ENCODE measurements around the gene DLK2. TPM values are rescaled to one million over a fixed set of nuclear protein-coding genes. Genes with fewer than 3 reads are reported as not detected.

DLK2 gene
- total and polyA plus RNA-seq, 2 donors (not counting 3 experiments of a cell fraction or from before 2014, with no cell fraction given), result 0.36 TPM; not detected in 1

DNA sequence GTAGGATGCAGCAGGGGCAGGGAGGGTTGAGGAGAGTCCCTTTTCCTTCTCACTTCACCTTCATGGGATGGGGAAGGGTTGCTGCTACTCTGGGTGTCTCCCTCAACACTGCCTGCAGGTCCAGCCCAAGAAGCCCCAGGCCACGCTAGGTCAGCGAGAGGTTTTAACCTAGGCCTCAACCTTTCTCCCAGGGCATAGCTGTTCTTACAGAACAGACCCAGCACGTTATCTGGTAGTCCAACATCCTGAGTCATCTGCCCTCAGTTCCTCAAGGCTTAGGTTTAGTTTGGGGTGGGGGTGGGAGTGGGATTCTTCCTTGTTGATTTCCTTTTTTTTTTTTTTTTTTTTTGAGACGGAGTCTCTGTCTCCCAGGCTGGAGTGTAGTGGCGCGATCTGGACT lies 39.0 kb upstream of the DLK2 start:
- ChIA-PET CTCF (interaction anchor here (0.6 to 19.0 kb wide), 4 partner anchors 13 to 265 kb away, joined by 3 to 289 read pairs (median 30); partner anchors contain the start of genes DLK2 and DNPH1), POLR2A (no interaction called here)
- Histone ChIP-seq H3K9me3 (replicated peaks; ENCODE audit: control insufficient read depth, insufficient read depth, low read length) (no peaks in the 10 kb centered on the region), H3K9me1 (replicated peaks; ENCODE audit: control insufficient read depth, extremely low read depth, insufficient read depth, low read length) (no peaks in the 10 kb centered on the region), H3K27me3 (ENCODE audit: control insufficient read depth in 2 of 2, insufficient read depth in 2 of 2, low read length in 2 of 2) (no peaks in the 10 kb centered on the region), H2AFZ (ENCODE audit: low read depth, low read length) (no peak overlapping the region), H3K4me1 (ENCODE audit: control insufficient read depth, extremely low read depth, insufficient read depth, low read length) (peaks cover 19% of the 10 kb centered on the region), H3K36me3 (ENCODE audit: control insufficient read depth in 2 of 2, extremely low read depth in 1 of 2, insufficient read depth in 2 of 2, low read length in 2 of 2) (no peaks in the 10 kb centered on the region), H3K4me3 (replicated peaks in 1 of 3; ENCODE audit: insufficient read depth in 1 of 3, low read depth in 1 of 3, low read length in 3 of 3) (no peak overlapping the region), H3K9ac (replicated peaks; ENCODE audit: extremely low read depth, insufficient read depth, low read length) (no peak overlapping the region), H3K27ac (ENCODE audit: insufficient read depth, low read depth, low read length) (no peak overlapping the region), H3K79me2 (ENCODE audit: control insufficient read depth, insufficient read depth, low read length) (no peaks in the 10 kb centered on the region), H3K4me2 (ENCODE audit: insufficient read depth, low read length) (no peak overlapping the region), H4K20me1 (replicated peaks; ENCODE audit: control insufficient read depth, extremely low read depth, insufficient read depth, low read length) (no peaks in the 10 kb centered on the region)
- no peak for TF ChIP-seq CTCF (IDR thresholded peaks at IDR 0.05; ENCODE audit: extremely low read depth in 1 of 2, insufficient read depth in 1 of 2, low read depth in 1 of 2, low read length in 2 of 2)
- TF ChIP-seq GATA2 (IDR thresholded peaks at IDR 0.05; ENCODE audit: insufficient read depth, insufficient read length, low read depth, low read length), result no peak
- TF ChIP-seq JUN (IDR thresholded peaks at IDR 0.05; ENCODE audit: borderline replicate concordance, insufficient read depth, insufficient read length, low read depth), result no peak
- no peak for TF ChIP-seq POLR2A (IDR thresholded peaks at IDR 0.05; ENCODE audit: low read depth, low read length)
- no peak for TF ChIP-seq MAX (IDR thresholded peaks at IDR 0.05; ENCODE audit: insufficient read depth, insufficient read length)
- TF ChIP-seq POLR2AphosphoS5 (IDR thresholded peaks at IDR 0.05; ENCODE audit: insufficient read depth, low read depth, low read length), result no peak
- no peak for TF ChIP-seq FOS (IDR thresholded peaks at IDR 0.05; ENCODE audit: borderline replicate concordance, insufficient read depth, low read length)
- no peak for TF ChIP-seq EZH2 (IDR thresholded peaks at IDR 0.05; ENCODE audit: borderline replicate concordance, low read depth, low read length, severe bottlenecking)
- no peak for TF ChIP-seq MYC (IDR thresholded peaks at IDR 0.05; ENCODE audit: low read depth, low read length)
- DNase-seq (ENCODE audit: low read depth, low spot score) (no peak), FAIRE-seq (no peak)
- BruUV-seq (replicated peaks), result no TSS peak
- dilution Hi-C loops (cut with MboI; ENCODE audit: extremely low pct_ligation_motif_present, low sequenced_read_pairs) (no loop called here), intact Hi-C loops (cut with micrococcal nuclease) (no loop called here)
